ENCODE data around the gene CMSS1.

GRCh38 chr3:99961756-99962515, 144.3 kb downstream of the CMSS1 start:
- TF ChIP-seq SPEN (CRISPR knock-in tag; IDR thresholded peaks at IDR 0.05; ENCODE audit: low read depth) (no peak), ZNF451 (CRISPR knock-in tag; IDR thresholded peaks at IDR 0.05) (no peak), RAD21 (CRISPR knock-in tag; IDR thresholded peaks at IDR 0.05) (no peak), YY1 (IDR thresholded peaks at IDR 0.05; ENCODE audit: insufficient read depth, insufficient replicate concordance, low read depth, low read length) (no peak), POLR2A (IDR thresholded peaks at IDR 0.05; ENCODE audit: insufficient read depth in 1 of 2, low read depth in 2 of 2, low read length in 2 of 2) (no peak), ATF1 (CRISPR knock-in tag; IDR thresholded peaks at IDR 0.05) (no peak), TAF1 (CRISPR knock-in tag; IDR thresholded peaks at IDR 0.05) (no peak), TCF12 (IDR thresholded peaks at IDR 0.05) (no peak), TCF12 (CRISPR knock-in tag; IDR thresholded peaks at IDR 0.05) (no peak), ZNF549 (CRISPR knock-in tag; IDR thresholded peaks at IDR 0.05) (no peak), PAF1 (CRISPR knock-in tag; IDR thresholded peaks at IDR 0.05) (no peak), HMGXB4 (CRISPR knock-in tag; IDR thresholded peaks at IDR 0.05; ENCODE audit: borderline replicate concordance in 1 of 2, low read depth in 1 of 2) (no peak)
- TF ChIP-seq, protein P1, sequence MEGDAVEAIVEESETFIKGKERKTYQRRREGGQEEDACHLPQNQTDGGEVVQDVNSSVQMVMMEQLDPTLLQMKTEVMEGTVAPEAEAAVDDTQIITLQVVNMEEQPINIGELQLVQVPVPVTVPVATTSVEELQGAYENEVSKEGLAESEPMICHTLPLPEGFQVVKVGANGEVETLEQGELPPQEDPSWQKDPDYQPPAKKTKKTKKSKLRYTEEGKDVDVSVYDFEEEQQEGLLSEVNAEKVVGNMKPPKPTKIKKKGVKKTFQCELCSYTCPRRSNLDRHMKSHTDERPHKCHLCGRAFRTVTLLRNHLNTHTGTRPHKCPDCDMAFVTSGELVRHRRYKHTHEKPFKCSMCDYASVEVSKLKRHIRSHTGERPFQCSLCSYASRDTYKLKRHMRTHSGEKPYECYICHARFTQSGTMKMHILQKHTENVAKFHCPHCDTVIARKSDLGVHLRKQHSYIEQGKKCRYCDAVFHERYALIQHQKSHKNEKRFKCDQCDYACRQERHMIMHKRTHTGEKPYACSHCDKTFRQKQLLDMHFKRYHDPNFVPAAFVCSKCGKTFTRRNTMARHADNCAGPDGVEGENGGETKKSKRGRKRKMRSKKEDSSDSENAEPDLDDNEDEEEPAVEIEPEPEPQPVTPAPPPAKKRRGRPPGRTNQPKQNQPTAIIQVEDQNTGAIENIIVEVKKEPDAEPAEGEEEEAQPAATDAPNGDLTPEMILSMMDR (CRISPR knock-in tag; IDR thresholded peaks at IDR 0.05) = no peak
- TF ChIP-seq, protein P2, sequence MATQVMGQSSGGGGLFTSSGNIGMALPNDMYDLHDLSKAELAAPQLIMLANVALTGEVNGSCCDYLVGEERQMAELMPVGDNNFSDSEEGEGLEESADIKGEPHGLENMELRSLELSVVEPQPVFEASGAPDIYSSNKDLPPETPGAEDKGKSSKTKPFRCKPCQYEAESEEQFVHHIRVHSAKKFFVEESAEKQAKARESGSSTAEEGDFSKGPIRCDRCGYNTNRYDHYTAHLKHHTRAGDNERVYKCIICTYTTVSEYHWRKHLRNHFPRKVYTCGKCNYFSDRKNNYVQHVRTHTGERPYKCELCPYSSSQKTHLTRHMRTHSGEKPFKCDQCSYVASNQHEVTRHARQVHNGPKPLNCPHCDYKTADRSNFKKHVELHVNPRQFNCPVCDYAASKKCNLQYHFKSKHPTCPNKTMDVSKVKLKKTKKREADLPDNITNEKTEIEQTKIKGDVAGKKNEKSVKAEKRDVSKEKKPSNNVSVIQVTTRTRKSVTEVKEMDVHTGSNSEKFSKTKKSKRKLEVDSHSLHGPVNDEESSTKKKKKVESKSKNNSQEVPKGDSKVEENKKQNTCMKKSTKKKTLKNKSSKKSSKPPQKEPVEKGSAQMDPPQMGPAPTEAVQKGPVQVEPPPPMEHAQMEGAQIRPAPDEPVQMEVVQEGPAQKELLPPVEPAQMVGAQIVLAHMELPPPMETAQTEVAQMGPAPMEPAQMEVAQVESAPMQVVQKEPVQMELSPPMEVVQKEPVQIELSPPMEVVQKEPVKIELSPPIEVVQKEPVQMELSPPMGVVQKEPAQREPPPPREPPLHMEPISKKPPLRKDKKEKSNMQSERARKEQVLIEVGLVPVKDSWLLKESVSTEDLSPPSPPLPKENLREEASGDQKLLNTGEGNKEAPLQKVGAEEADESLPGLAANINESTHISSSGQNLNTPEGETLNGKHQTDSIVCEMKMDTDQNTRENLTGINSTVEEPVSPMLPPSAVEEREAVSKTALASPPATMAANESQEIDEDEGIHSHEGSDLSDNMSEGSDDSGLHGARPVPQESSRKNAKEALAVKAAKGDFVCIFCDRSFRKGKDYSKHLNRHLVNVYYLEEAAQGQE (IDR thresholded peaks at IDR 0.05; ENCODE audit: borderline replicate concordance in 1 of 2, low read depth in 1 of 2, low read length in 2 of 2) = no peak

Data from HepG2 (cell line).